ENCODE measurements around the gene EMILIN2.
"Not testable (repeated sequence)": the region's sequence is repeated elsewhere in the genome, so short reads cannot be mapped to it uniquely, and the experiment has no call there.

EMILIN2 gene

DNA sequence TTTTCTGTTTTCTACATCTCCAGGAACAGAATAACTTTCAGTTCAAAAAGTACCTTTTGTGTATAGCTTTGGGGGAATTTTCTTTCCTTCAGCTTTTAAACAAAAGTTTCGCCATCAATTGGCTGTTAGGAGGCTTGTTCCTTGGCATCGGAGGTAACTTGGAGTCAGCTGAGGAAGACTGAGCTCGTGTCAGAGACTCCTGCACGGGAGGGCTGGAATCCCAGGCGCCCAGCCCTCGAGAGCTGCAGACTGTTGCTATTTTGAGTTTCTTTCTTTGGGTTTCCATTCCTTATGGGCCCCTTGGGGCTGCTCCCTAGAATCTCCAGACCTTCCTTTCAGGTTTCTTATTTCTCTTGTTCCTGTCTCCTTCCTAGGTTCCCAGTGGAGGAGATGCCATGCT is 8.1 kb downstream of the EMILIN2 start:
- no peaks in the 10 kb centered on the region for H3K4me1 ChIP-seq
- no peaks in the 10 kb centered on the region for H3K27me3 ChIP-seq
- H3K9me3 ChIP-seq, result no peaks in the 10 kb centered on the region
- no peak overlapping the region for H3K4me3 ChIP-seq (ENCODE audit: low read depth, low read length)
- no peak for TF ChIP-seq CTCF (IDR thresholded peaks at IDR 0.05; ENCODE audit: low read depth, low read length)
- no peak for DNase-seq
- H3K36me3 ChIP-seq, result no peaks in the 10 kb centered on the region

GRCh38 chr18:2855560-2856350 is 8.9 kb downstream of the EMILIN2 start:
- Histone ChIP-seq H3K4me1 (no peaks in the 10 kb centered on the region), H3K4me3 (ENCODE audit: low read depth, low read length) (no peak overlapping the region), H3K36me3 (no peaks in the 10 kb centered on the region), H3K9me3 (no peaks in the 10 kb centered on the region), H3K27me3 (no peaks in the 10 kb centered on the region)
- no peak for TF ChIP-seq CTCF (IDR thresholded peaks at IDR 0.05; ENCODE audit: low read depth, low read length)
- DNase-seq, result no peak

- Histone ChIP-seq H3K36me3 (no peaks in the 10 kb centered on the region), H3K9me3 (no peaks in the 10 kb centered on the region), H3K4me3 (ENCODE audit: low read depth, low read length) (no peak overlapping the region), H3K4me1 (no peaks in the 10 kb centered on the region), H3K27me3 (no peaks in the 10 kb centered on the region)
- no peak for DNase-seq
- no peak for TF ChIP-seq CTCF (IDR thresholded peaks at IDR 0.05; ENCODE audit: low read depth, low read length)
Measured at GRCh38 chr18:2856547-2857170, 9.9 kb downstream of the EMILIN2 start.

DNA sequence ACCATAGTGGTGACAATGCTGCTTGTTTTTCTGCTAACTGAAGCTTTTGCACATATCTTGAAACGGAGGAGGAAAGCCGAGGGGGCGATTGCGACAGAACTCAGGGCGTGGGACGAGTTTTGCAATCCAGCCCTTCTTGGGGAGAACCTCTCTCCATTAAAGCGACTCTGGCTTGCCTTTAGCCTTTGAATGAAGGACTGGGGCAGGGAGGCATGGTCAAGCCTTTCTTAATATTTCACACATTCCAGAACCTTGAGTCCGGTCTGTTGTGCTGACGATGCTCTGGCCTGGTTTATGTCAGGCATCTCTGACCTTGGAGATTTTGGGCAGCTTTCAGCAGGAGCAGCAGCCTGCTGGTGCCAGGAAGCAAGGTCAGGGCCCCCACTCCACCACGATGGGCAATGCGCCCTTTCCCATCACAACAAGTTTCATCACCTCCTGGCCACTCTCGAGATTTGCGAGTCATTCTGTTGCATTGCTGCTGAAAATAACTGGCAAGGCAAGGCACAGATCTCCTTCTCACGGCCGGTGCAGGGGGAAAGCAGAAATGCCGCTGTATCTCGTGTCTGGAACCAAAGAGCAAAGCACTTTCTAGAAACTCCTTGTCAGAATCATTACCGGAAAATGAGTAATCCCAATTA is 10.8 kb downstream of the EMILIN2 start:
- Histone ChIP-seq H3K9me3 (no peaks in the 10 kb centered on the region), H3K4me3 (ENCODE audit: low read depth, low read length) (no peak overlapping the region), H3K36me3 (no peaks in the 10 kb centered on the region), H3K27me3 (no peaks in the 10 kb centered on the region), H3K4me1 (no peaks in the 10 kb centered on the region)
- DNase-seq, result no peak
- TF ChIP-seq CTCF (IDR thresholded peaks at IDR 0.05; ENCODE audit: low read depth, low read length), result no peak

- not testable (repeated sequence) for H3K4me1 ChIP-seq; DNase-seq; H3K36me3 ChIP-seq; H3K9me3 ChIP-seq; H3K27me3 ChIP-seq; H3K4me3 ChIP-seq (ENCODE audit: low read depth, low read length)
Measured at GRCh38 chr18:2860397-2860796, 13.6 kb downstream of the EMILIN2 start.

DNA sequence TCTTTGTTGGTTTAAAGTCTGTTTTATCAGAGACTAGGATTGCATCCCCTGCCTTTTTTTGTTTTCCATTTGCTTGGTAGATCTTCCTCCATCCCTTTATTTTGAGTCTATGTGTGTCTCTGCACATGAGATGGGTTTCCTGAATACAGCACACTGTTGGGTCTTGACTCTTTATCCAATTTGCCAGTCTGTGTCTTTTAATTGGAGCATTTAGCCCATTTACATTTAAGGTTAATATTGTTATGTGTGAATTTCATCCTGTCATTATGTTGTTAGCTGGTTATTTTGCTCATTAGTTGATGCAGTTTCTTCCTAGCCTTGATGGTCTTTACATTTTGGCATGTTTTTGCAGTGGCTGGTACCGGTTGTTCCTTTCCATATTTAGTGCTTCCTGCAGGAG is 17.2 kb downstream of the EMILIN2 start:
- not testable (repeated sequence) for H3K4me1 ChIP-seq; DNase-seq; H3K9me3 ChIP-seq; H3K27me3 ChIP-seq; H3K4me3 ChIP-seq (ENCODE audit: low read depth, low read length); H3K36me3 ChIP-seq

DNA sequence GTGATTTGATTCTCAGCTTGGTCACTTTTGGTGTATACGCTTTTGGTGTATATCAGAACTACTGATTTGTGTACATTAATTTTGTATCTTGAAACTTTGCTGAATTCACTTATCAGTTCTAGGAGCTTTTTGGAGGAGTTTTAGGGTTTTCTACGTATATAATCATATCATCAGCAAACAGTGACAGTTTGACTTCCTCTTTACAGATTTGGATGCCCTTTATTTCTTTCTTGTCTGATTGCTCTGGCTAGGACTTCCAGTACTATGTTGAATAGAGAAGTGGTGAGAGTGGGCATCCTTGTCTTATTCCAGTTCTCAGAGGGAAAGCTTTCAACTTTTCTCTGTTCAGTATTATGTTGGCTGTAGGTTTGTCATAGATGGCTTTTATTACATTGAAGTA is 19.7 kb downstream of the EMILIN2 start:
- not testable (repeated sequence) for H3K27me3 ChIP-seq; H3K4me1 ChIP-seq; DNase-seq; H3K36me3 ChIP-seq; H3K4me3 ChIP-seq (ENCODE audit: low read depth, low read length); H3K9me3 ChIP-seq

All from BE2C (cell line).